Activated CD4-positive, alpha-beta T cell treated with anti-CD3 and anti-CD28 coated beads, Interleukin-2, amount 50 U/mL, for 24 hours (primary cell): Measurements from ENCODE around the gene PHETA1.

Experiments used
- DNase-seq, 2 donors: peaks; one replicate each; pipeline ENCODE4 v3.0.0-alpha.2; 2020; ENCODE audit warnings: low read depth in 1 of 2, low spot score in 1 of 2

Gene PHETA1

DNA sequence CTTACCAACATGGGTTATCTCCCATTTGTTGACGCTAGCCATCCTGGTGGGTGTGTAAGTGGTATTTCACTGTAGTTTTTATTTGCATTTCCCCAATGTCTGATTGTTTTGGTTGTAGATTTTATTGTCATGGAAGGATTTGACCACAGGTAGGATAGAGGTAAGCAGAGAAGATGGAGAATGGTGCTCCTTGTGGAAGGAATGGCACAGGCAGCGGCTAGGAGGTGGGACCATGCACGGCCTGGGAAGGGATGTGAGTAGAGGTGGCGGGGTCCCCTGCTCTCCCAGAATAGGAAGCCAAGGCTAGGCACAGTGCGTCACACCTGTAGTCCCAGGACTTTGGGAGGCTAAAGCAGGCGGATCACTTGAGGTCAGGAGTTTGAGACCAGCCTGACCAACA, 41.4 kb downstream of the PHETA1 start:
- DNase-seq = no peak

DNA sequence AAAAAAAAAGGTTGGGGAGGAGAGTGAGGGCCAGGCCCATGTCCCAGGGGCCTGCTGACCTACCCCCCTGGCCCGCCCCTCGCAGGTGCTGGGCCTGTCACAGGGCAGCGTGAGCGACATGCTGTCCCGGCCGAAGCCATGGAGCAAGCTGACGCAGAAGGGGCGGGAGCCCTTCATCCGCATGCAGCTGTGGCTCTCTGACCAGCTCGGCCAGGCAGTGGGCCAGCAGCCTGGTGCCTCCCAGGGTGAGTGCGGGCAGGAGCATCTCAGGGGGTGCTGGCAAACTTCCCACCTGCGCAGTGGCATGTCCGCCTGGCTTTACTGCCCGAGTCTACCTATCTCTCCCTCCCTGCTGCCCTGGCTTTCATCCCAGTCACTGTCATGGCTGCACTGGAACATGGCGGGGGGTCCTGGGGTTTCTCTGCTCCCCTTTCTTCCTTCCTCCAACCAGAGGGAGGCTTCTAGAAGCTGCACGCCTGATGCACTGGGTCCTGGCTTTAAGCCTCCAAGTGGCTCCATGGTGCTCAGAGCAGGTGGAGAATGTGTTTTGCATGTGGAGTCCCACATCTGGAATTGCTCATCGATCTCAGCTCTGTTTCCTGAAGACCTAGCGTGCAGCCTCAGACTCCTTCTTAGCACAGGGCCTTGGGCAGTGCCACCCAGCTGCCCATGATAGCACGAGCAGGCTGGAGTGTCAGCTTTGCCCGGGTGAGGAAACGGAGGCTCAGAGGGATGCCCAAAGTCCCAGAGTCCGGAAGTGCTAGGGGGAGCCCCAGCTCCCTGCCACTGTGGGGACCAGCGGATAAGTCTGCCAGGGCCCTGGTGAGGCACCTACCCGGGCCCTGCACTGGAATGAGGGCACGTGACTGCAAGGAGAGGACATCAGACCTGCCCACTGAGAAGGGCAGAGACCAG, 46.3 kb downstream of the PHETA1 start:
- no peak for DNase-seq

DNA sequence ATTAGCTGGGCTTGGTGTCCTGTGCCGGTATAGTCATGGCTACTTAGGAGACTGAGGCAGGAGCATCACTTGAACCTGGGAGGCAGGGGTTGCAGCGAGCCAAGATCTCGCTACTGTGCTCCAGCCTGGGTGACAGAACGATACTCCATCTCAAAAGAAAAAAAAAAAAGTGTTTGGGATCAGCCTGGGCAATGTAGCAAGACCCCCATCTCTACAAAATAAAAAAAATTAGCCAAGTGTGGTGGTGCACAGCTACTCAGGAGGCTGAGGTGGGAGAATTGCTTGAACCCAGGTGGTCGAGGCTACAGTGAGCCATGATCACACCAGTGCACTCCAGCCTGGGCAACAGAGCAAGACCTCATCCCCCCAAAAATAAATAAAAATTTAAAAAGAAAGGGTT, 47.6 kb downstream of the PHETA1 start:
- DNase-seq = no peak

DNA sequence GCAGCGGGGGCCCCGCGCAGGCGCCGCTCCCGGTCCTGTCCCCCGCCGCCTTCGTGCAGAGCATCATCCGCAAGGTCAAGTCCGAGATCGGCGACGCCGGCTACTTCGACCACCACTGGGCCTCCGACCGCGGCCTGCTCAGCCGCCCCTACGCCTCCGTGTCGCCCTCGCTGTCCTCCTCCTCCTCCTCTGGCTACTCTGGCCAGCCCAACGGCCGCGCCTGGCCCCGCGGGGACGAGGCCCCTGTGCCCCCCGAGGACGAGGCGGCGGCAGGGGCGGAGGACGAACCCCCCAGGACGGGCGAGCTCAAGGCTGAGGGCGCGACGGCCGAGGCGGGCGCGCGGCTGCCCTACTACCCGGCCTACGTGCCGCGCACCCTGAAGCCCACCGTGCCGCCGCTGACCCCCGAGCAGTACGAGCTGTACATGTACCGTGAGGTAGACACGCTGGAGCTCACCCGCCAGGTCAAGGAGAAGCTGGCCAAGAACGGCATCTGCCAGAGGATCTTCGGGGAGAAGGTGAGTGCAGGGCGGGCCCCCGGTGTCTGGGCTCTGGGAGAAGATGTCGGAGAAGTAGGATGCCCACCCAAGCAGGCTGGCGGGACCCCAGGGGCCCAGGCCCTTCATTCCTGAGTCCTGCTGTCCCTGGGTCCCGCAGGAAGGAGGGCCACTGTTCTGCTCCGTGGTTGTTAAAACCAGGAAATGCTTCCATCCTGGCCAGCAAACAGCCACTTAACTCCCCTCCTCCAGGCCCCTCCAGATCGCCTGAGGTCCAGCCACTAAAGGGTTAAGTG, 48.4 kb downstream of the PHETA1 start:
- no peak for DNase-seq

DNA sequence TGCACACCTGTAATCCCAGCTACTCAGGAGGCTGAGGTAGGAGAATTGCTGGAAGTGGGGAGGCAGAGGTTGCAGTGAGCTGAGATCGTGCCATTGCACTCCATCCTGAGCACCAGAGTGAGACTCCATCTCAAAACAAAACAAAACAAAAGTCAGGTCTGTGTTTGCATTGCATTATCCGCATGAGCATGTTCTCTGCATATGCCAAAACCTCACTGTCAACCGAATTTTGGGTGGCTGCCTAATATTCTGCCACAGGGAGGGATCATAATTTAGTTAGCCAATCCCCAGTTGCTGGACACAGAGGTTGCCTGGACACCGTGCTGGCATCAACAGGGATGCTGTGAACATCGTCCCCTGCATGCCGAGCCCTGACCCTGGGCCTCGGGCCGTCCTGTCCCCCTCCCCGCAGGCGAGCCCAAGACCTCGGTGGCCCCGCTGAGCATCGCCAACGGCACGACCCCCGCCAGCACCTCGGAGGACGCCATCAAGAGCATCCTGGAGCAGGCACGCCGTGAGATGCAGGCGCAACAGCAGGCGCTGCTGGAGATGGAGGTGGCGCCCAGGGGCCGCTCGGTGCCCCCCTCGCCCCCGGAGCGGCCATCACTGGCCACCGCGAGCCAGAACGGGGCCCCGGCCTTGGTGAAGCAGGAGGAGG, 49.2 kb downstream of the PHETA1 start:
- DNase-seq = no peak

DNA sequence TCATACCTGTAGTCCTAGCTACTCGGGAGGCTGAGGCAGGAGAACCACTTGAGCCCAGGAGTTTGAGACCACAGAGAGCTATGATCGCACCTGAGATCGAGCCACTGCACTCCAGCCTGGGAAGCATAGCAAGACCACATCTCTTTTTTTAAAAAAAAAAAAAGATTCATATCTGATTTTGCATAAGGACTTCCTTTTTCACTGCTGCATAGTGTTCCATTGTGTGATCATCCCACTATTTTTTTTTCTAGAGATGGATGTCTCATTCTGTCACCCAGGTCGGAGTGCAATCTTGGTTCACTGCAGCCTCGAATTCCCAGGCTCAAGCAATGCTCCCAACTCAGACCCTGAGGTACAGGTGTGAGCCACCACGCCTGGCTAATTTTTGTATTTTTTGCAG, 50.4 kb downstream of the PHETA1 start:
- DNase-seq = no peak

DNA sequence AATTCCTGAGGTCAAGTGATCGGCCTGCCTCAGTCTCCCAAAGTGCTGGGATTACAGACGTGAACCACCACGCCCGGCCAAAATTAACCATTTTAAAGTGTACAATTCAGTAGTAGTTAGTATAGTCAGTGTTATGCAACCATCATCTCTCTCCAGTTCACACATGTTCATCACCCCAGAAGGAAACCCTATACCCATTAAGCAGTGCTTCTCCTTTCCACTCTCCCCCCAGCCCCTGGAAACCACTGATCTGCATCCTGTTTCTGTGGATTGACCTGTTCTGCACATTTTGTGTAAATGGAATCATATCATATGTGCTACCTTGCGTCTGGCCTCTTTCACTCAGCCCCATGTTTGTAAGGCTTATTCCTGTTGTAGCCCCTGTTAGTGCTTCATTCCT, 52.2 kb downstream of the PHETA1 start:
- no peak for DNase-seq

DNA sequence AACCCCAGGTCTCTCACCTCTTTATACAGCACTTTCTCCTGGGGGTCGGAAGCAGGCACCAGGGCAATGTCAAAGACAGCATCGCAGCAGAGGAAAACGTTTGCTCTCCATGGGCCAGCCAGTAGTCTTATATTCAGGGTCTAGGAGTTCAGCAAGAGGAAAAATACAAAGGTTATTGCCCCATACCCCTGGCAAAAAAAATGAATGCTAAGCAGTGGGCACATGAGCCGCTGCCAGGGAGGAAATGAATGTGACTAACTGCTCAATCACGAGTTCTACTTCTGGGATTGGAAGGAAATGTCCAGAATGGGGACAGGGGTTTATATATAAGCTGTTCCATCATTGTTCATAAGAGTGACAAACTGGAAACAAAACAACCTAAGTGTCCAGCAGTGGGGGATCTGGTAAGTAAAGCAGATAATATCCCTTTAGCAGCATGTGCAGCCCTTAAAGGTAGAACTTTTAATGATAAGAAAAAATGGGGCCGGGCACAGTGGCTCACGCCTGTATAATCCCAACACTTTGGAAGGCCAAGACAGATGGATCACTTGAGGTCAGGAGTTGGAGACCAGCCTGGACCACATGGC, 53.8 kb downstream of the PHETA1 start:
- no peak for DNase-seq

DNA sequence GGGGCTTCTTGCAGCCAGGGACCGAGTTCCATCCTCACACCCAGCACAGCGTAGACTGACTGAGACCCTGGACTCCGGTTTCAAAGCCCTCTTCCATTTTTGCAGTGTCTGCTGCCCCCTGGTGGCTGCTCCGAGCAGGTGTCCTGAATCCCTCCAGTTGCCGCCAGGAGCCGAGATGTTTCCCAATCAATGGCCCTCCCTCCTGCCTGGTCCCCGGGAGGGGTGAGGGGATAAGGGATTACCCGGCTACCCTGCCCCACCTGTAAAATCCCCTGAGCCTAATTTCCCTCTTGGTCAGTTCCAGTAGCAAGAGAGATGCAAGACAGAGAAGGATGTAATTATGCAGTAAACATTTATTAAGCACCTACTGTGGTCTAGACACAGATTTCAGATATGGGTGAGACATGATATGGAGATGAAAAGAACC, 55.0 kb downstream of the PHETA1 start:
- peak; percentile 60 to 62 for DNase-seq

DNA sequence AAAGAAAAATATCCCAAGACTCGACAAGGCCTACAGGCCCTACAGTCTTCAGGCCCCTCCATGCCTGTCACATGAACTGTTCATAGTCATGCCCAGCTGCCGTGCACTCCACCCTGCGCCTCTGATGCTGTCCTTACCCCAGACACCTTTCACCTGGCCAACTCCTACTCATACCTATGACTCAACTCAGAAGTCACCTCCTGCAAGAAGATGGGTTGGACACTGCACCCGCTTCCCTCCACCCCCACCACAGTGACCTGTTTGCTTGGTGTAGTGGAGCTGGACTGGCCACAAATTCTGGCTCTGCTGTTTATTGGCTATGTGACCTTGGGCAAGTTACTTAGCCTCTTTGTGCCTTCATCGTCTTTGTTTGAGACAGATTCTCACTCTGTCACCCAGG, 56.2 kb downstream of the PHETA1 start:
- DNase-seq = no peak

DNA sequence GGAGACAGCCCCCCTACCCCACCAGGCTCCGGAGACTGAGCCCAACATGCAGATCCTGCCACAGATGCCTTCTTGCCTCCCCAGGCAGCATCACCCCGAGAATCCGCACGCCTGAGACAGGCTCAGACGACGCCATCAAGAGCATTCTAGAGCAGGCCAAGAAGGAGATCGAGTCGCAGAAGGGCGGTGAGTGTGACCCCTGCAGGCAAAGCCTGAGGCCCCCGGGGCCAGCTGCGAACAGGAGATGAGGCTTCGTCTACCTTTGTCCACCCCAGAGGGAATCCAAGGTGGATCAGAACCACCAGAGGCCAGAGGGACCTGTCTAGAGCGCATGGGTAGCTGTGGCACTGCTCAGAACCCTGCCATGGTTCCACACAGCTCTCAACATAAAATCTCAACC, 56.9 kb downstream of the PHETA1 start:
- DNase-seq = no peak

DNA sequence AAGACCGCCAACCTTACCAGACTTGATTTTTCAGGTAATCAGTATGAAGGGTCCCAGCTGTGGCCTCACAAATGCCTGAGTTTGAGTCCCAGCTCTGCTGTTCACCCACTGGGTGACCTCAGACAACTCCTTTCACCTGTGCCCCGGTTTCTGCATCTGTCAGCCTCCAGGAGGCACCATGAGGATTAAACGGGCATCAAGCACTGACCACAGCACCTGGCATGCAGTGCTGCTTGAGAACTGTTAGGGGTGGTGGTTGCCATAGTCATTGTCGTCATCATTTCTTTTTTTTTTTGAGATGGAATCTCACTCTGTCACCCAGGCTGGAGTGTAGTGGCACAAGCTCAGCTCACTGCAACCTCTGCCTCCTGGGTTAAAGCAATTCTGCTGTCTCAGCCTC, 57.9 kb downstream of the PHETA1 start:
- no peak for DNase-seq
